ENCODE measurements around the gene ADCY1.

- TF ChIP-seq, protein P1, sequence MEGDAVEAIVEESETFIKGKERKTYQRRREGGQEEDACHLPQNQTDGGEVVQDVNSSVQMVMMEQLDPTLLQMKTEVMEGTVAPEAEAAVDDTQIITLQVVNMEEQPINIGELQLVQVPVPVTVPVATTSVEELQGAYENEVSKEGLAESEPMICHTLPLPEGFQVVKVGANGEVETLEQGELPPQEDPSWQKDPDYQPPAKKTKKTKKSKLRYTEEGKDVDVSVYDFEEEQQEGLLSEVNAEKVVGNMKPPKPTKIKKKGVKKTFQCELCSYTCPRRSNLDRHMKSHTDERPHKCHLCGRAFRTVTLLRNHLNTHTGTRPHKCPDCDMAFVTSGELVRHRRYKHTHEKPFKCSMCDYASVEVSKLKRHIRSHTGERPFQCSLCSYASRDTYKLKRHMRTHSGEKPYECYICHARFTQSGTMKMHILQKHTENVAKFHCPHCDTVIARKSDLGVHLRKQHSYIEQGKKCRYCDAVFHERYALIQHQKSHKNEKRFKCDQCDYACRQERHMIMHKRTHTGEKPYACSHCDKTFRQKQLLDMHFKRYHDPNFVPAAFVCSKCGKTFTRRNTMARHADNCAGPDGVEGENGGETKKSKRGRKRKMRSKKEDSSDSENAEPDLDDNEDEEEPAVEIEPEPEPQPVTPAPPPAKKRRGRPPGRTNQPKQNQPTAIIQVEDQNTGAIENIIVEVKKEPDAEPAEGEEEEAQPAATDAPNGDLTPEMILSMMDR (conservative IDR thresholded peaks at IDR 0.05 in 1 of 2, IDR thresholded peaks at IDR 0.05 in 1 of 2; ENCODE audit: extremely low read depth in 1 of 2, insufficient read depth in 1 of 2, low read depth in 1 of 2, low read length in 2 of 2) = no peak
- no peak for TF ChIP-seq EZH2 (IDR thresholded peaks at IDR 0.05; ENCODE audit: borderline replicate concordance, low read length)
Observed at GRCh38 chr7:45717537-45718235, 143.5 kb downstream of the ADCY1 start.
